Colonic mucosa (tissue), 4 donors: Measurements from ENCODE around the gene SKOR2. TPM values are rescaled to one million over a fixed set of nuclear protein-coding genes. Genes with fewer than 3 reads are reported as not detected.

Experiments used
- DNase-seq: peaks from one replicate; pipeline ENCODE4 v3.0.0-alpha.2; 2020
- H3K27ac ChIP-seq: fragments of 200-600 bp; one replicate; pipeline ENCODE4 v1.8.0; 2021
- H3K27me3 ChIP-seq: fragments of 200-600 bp; one replicate; pipeline ENCODE4 v1.8.0; 2021
- H3K36me3 ChIP-seq: fragments of 200-600 bp; one replicate; pipeline ENCODE4 v1.8.0; 2021
- H3K4me1 ChIP-seq: fragments of 200-600 bp; one replicate; pipeline ENCODE4 v1.8.0; 2021; ENCODE audit warnings: mild to moderate bottlenecking
- H3K4me3 ChIP-seq: fragments of 200-600 bp; one replicate; pipeline ENCODE4 v1.8.0; 2021
- H3K9ac ChIP-seq, 2 donors: one replicate each; pipeline ENCODE4 v1.7.0; 2013; ENCODE audit warnings: control low read depth in 2 of 2, low read depth in 2 of 2, low read length in 2 of 2
- H3K9me3 ChIP-seq: fragments of 200-600 bp; one replicate; pipeline ENCODE4 v1.8.0; 2021
- CTCF ChIP-seq: fragments of 200-600 bp; IDR thresholded peaks from one replicate; pipeline ENCODE4 v1.8.0; 2022; ENCODE audit warnings: antibody characterized with exemption, mild to moderate bottlenecking
- intact Hi-C: fragments of 100-400 bp; cut with DNase I; formaldehyde crosslinking; loops from one replicate; pipeline ENCODE4 v1.14.1; 2022
- total RNA-seq, 2 donors: library from RNA; stranded (reverse); fragmentation: NEBNext Ultra II Directional in 1 of 2; extraction: Animal tissue kit (Norgen Biotek cat#: 25700) in 1 of 2; gene quantifications; one replicate each; pipeline ENCODE4 v1.2.1, GENCODE V29; 2021
- donor health status: healthy.
- donor health status: DM: no; HTN: no; CAD: no.
- donor health status: DM: no; HTN: no; CAD: no.

The SKOR2 gene
- total RNA-seq, 2 donors from 2014 or later = not detected

- no peak for DNase-seq
- H3K27me3 ChIP-seq = peaks cover 66% of the 10 kb centered on the region
- H3K9ac ChIP-seq = no peak overlapping the region
- no peak overlapping the region for H3K27ac ChIP-seq
- intact Hi-C loops = loop anchor here (10.0 kb wide), 1 partner anchor 48 kb away; no protein-coding TSS in a partner anchor
- no peaks in the 10 kb centered on the region for H3K4me1 ChIP-seq
- TF ChIP-seq CTCF = no peak
- H3K4me3 ChIP-seq = no peak overlapping the region
- H3K9me3 ChIP-seq = no peaks in the 10 kb centered on the region
- H3K36me3 ChIP-seq = no peaks in the 10 kb centered on the region
Observed at GRCh38 chr18:47253101-47253654, 1.7 kb upstream of the SKOR2 start.

GRCh38 chr18:47250391-47251046 is 941 bp downstream of the SKOR2 start:
- no peak overlapping the region for H3K4me3 ChIP-seq
- H3K4me1 ChIP-seq = no peaks in the 10 kb centered on the region
- H3K36me3 ChIP-seq = no peaks in the 10 kb centered on the region
- no peak for DNase-seq
- H3K27me3 ChIP-seq = peaks cover 81% of the 10 kb centered on the region
- intact Hi-C loops = loop anchor here (10.0 kb wide), 1 partner anchor 46 kb away; no protein-coding TSS in a partner anchor
- no peak overlapping the region for H3K9ac ChIP-seq
- H3K27ac ChIP-seq = no peak overlapping the region
- H3K9me3 ChIP-seq = no peaks in the 10 kb centered on the region
- no peak for TF ChIP-seq CTCF

GRCh38 chr18:47249314-47249981 is 2.0 kb downstream of the SKOR2 start:
- Histone ChIP-seq H3K27me3 (peaks cover 75% of the 10 kb centered on the region), H3K4me3 (no peak overlapping the region), H3K27ac (no peak overlapping the region), H3K36me3 (no peaks in the 10 kb centered on the region), H3K9ac (no peak overlapping the region), H3K4me1 (no peaks in the 10 kb centered on the region), H3K9me3 (no peaks in the 10 kb centered on the region)
- intact Hi-C loops = loop anchor here (10.0 kb wide), 1 partner anchor 485 kb away; no protein-coding TSS in a partner anchor
- DNase-seq = no peak
- TF ChIP-seq CTCF = no peak

- intact Hi-C loops = loop anchor here (10.0 kb wide), 1 partner anchor 484 kb away; no protein-coding TSS in a partner anchor
- H3K4me3 ChIP-seq = no peak overlapping the region
- H3K27ac ChIP-seq = no peak overlapping the region
- H3K36me3 ChIP-seq = no peaks in the 10 kb centered on the region
- DNase-seq = no peak
- H3K27me3 ChIP-seq = peaks cover 76% of the 10 kb centered on the region
- H3K9me3 ChIP-seq = no peaks in the 10 kb centered on the region
- TF ChIP-seq CTCF = no peak
- no peaks in the 10 kb centered on the region for H3K4me1 ChIP-seq
- no peak overlapping the region for H3K9ac ChIP-seq
Observed at GRCh38 chr18:47248604-47249313, 2.7 kb downstream of the SKOR2 start.

- no peaks in the 10 kb centered on the region for H3K4me1 ChIP-seq
- H3K4me3 ChIP-seq = no peak overlapping the region
- no peak overlapping the region for H3K9ac ChIP-seq
- TF ChIP-seq CTCF = no peak
- no peak for DNase-seq
- no peak overlapping the region for H3K27ac ChIP-seq
- H3K36me3 ChIP-seq = no peaks in the 10 kb centered on the region
- H3K27me3 ChIP-seq = peaks cover 70% of the 10 kb centered on the region
- intact Hi-C loops = loop anchor here (10.0 kb wide), 1 partner anchor 483 kb away; no protein-coding TSS in a partner anchor
- H3K9me3 ChIP-seq = no peaks in the 10 kb centered on the region
Observed at GRCh38 chr18:47248115-47248603, 3.3 kb downstream of the SKOR2 start.
